ENCODE measurements around the gene PLPPR1.

PLPPR1 gene

DNA sequence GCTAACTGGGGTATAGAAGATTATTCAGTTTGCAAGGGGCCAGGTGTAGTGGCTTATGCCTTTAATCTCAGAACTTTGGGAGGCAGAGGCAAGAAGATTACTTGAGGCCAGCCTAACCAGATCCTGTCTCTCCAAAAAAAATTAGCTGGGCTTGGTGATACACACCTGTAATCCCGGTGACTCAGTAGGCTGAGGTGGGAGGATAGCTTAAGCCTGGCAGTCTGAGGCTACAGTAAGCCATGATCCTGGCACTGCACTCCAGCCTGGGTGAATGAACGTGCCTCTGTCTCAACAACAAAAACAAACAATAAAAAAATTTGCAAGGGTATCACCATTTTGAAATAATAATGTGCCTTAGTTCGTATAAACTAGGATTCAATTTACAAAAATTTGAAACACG, 305.0 kb downstream of the PLPPR1 start:
- H3K27me3 ChIP-seq (replicated peaks; ENCODE audit: control insufficient read depth, insufficient read depth, low read length) = no peaks in the 10 kb centered on the region; the same call in 1 of the 2 replicates
- H3K36me3 ChIP-seq (ENCODE audit: control insufficient read depth, insufficient read depth, low read length) = no peaks in the 10 kb centered on the region
- DNase-seq (ENCODE audit: extremely low read depth, insufficient read length) = no peak
- H3K4me3 ChIP-seq (replicated peaks; ENCODE audit: low read depth, low read length) = no peak overlapping the region
- TF ChIP-seq CTCF (IDR thresholded peaks at IDR 0.05; ENCODE audit: insufficient read depth, low read length, poor library complexity, severe bottlenecking) = no peak

DNA sequence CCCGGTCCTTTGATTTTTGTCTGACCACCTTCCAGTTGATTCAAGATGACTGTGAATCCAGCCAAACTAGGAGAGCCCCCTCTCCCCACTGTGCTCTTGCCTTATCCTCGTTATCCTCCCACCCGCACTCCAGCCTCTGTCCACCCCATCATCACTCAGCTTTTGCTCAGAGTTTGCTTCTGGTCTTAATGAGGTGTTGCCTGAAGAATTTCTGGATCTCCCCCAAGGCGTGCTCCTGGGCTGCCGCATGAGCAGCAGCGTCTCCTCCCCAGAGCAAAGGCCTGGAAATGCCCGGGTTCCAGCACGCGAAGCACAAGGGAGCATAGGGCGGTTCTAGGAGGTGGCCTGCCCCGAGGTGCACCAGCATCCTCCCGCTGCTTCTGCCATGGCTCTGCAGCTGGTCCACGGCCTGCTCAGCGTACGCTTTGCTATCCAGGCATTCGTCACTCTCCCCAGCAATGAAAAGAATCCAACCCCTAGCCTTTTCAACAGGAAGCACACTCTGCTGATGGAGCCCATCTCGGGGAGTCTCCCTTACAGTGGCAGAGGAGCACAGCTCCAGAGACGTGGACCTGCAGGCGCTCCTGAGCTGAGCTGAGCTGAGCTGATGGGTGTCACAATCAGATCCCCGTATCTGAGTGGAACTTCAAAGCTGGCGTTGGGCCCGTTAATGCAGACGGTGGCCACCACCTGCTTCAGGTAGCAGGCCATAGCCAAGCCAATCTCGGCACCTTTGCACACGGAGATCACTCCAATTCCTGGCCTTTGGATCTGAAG, 305.6 kb downstream of the PLPPR1 start:
- TF ChIP-seq CTCF (IDR thresholded peaks at IDR 0.05; ENCODE audit: insufficient read depth, low read length, poor library complexity, severe bottlenecking) = no peak
- no peak overlapping the region for H3K4me3 ChIP-seq (replicated peaks; ENCODE audit: low read depth, low read length)
- H3K36me3 ChIP-seq (ENCODE audit: control insufficient read depth, insufficient read depth, low read length) = no peaks in the 10 kb centered on the region
- H3K27me3 ChIP-seq (replicated peaks; ENCODE audit: control insufficient read depth, insufficient read depth, low read length) = no peaks in the 10 kb centered on the region; the same call in 1 of the 2 replicates
- no peak for DNase-seq (ENCODE audit: extremely low read depth, insufficient read length)

DNA sequence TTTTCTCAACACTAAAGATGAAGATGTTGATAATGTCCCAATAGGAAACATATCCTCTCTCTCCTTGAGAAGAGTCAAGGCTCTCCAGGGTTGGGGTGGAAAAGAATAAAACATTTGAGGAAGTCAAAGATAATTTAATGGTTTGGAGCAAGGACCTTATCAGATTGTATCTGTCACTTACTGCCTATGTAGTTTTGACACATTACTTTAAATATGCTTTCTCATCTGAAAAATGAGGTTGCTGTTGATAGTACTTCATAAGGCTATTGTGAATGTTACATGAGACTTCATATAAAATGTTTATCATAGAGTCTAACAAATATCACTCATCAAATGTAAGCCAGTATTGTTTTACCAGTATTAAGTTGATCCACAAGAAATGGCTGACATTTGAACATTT, 307.6 kb downstream of the PLPPR1 start:
- no peak for TF ChIP-seq CTCF (IDR thresholded peaks at IDR 0.05; ENCODE audit: insufficient read depth, low read length, poor library complexity, severe bottlenecking)
- Histone ChIP-seq H3K27me3 (replicated peaks; ENCODE audit: control insufficient read depth, insufficient read depth, low read length) (no peaks in the 10 kb centered on the region), H3K36me3 (ENCODE audit: control insufficient read depth, insufficient read depth, low read length) (no peaks in the 10 kb centered on the region), H3K4me3 (replicated peaks; ENCODE audit: low read depth, low read length) (no peak overlapping the region)
- DNase-seq (ENCODE audit: extremely low read depth, insufficient read length) = no peak

GRCh38 chr9:101337237-101337636, 308.7 kb downstream of the PLPPR1 start:
- Histone ChIP-seq H3K36me3 (ENCODE audit: control insufficient read depth, insufficient read depth, low read length) (no peaks in the 10 kb centered on the region), H3K4me3 (replicated peaks; ENCODE audit: low read depth, low read length) (no peak overlapping the region), H3K27me3 (replicated peaks; ENCODE audit: control insufficient read depth, insufficient read depth, low read length) (no peaks in the 10 kb centered on the region)
- TF ChIP-seq CTCF (IDR thresholded peaks at IDR 0.05; ENCODE audit: insufficient read depth, low read length, poor library complexity, severe bottlenecking) = no peak
- DNase-seq (ENCODE audit: extremely low read depth, insufficient read length) = no peak

DNA sequence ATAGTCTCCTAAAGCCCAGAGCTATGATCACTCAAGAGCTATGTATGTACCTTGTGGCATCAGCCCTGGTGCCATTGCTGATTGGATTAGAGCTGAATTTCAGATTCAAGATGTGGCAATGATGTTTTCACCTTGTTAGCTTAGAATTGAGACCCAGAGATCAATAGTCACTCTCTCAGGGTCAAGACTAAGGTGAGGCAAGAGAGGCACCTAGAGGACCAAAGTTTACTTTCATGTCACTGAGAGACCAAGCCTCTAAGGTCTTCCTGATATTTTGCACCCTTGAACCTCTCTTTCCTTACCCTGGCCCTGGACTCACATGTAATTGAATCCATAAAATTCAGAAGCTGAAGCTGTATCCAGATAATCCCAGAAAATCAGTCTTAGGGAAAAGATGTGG, 313.4 kb downstream of the PLPPR1 start:
- TF ChIP-seq CTCF (IDR thresholded peaks at IDR 0.05; ENCODE audit: insufficient read depth, low read length, poor library complexity, severe bottlenecking) = no peak
- H3K36me3 ChIP-seq (ENCODE audit: control insufficient read depth, insufficient read depth, low read length) = no peaks in the 10 kb centered on the region
- no peak for DNase-seq (ENCODE audit: extremely low read depth, insufficient read length)
- no peak overlapping the region for H3K4me3 ChIP-seq (replicated peaks; ENCODE audit: low read depth, low read length)
- no peaks in the 10 kb centered on the region for H3K27me3 ChIP-seq (replicated peaks; ENCODE audit: control insufficient read depth, insufficient read depth, low read length)
